Astrocyte of the spinal cord (primary cell): ENCODE data around the gene EMC10.

Experiments used
- DNase-seq: peaks from one replicate; pipeline ENCODE4 v3.0.0; 2011; ENCODE audit warnings: low read depth, low spot score
- H3K4me3 ChIP-seq: 2 replicates; pipeline ENCODE4 v1.5.1; 2011; ENCODE audit warnings: low read depth, mild to moderate bottlenecking, low read length, moderate library complexity
- CTCF ChIP-seq: IDR thresholded peaks from 2 replicates; pipeline ENCODE4 v1.5.1; 2012; ENCODE audit warnings: low read depth, mild to moderate bottlenecking, low read length, inconsistent platforms
- in situ Hi-C: cut with HindIII; loops from 2 replicates; pipeline ENCODE4 v1.10.0; 2017; ENCODE audit warnings: low sequenced_read_pairs

The EMC10 gene

GRCh38 chr19:50476224-50476906 lies at the start of gene EMC10, which contains the start of gene GARIN5A:
Gene EMC10, plus strand, starts transcription at chr19:50476507. Its CDS starts 38 bp downstream, at chr19:50476545.
Gene GARIN5A, minus strand, starts transcription at chr19:50476848. Its CDS starts 460 bp downstream, at chr19:50476388.
- peak within 1 kb of the TSS; percentile 79 for H3K4me3 ChIP-seq
- in situ Hi-C loops, result no loop called here

GRCh38 chr19:50427318-50427925 lies 48.9 kb upstream of the EMC10 start:
- TF ChIP-seq CTCF, result no peak
- no peak for DNase-seq
- H3K4me3 ChIP-seq, result no peak overlapping the region
- in situ Hi-C loops, result no loop called here

More at GRCh38 chr19:50476224-50476906, at the start of gene EMC10, which contains the start of gene GARIN5A:
- peak; percentile 94 for DNase-seq
- TF ChIP-seq CTCF, result no peak

GRCh38 chr19:50427997-50428425 lies 48.3 kb upstream of the EMC10 start:
- no peak for TF ChIP-seq CTCF
- in situ Hi-C loops, result no loop called here
- peak; percentile 72 for DNase-seq
- no peak overlapping the region for H3K4me3 ChIP-seq

- DNase-seq, result no peak
- TF ChIP-seq CTCF, result no peak
- in situ Hi-C loops, result no loop called here
- H3K4me3 ChIP-seq, result no peak overlapping the region
These were observed 47.4 kb upstream of the EMC10 start for GRCh38 chr19:50428772-50429463.

- in situ Hi-C loops, result no loop called here
- DNase-seq, result no peak
- peak overlapping the region; percentile 49 for H3K4me3 ChIP-seq
- no peak for TF ChIP-seq CTCF
These were observed 45.4 kb upstream of the EMC10 start for GRCh38 chr19:50430888-50431342.

- no peak for TF ChIP-seq CTCF
- peak overlapping the region; percentile 49 for H3K4me3 ChIP-seq
- in situ Hi-C loops, result no loop called here
- peak; percentile 62 for DNase-seq
These were observed 44.7 kb upstream of the EMC10 start for GRCh38 chr19:50431343-50432220.
